Gastroesophageal sphincter (tissue), 3 donors: ENCODE data around the gene IFNW1.

Source experiments
- POLR2AphosphoS5 ChIP-seq: sonication (generic); formaldehyde crosslinking; IDR thresholded peaks from one replicate; pipeline ENCODE4 v1.6.1; 2017; ENCODE audit warnings: antibody characterized with exemption
- TF ChIP-seq, protein P1 (sequence below), 4 experiments: fragments of 200-600 bp in 2 of 4; fragments of 450-650 bp in 2 of 4; sonication (generic) in 1 of 4; IDR thresholded peaks; one replicate each; pipeline ENCODE4 v1.5.1; 2017 to 2019; ENCODE audit warnings: antibody characterized with exemption in 4 of 4, mild to moderate bottlenecking in 2 of 4, moderate library complexity in 2 of 4

DNA sequence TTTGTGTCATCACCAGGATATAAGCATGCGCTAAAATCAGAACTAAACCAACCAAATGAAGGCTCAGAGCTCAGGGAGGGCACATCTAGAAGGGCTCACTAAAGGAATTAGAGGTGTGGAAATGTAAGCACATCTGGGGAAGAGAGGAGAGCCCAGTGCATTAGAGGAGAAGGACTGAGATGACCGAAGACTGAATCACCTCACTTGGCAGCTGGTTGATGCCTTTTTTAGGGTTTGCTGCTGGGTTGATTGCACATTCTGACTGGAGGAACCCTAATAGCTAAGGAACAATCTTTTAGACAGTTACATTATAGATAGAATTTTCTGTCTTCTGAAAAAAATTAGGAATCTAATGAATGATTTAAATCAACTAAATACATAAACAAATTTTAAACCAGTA, 33.0 kb upstream of the IFNW1 start:
- no peak for TF ChIP-seq POLR2AphosphoS5
- TF ChIP-seq, protein P1, sequence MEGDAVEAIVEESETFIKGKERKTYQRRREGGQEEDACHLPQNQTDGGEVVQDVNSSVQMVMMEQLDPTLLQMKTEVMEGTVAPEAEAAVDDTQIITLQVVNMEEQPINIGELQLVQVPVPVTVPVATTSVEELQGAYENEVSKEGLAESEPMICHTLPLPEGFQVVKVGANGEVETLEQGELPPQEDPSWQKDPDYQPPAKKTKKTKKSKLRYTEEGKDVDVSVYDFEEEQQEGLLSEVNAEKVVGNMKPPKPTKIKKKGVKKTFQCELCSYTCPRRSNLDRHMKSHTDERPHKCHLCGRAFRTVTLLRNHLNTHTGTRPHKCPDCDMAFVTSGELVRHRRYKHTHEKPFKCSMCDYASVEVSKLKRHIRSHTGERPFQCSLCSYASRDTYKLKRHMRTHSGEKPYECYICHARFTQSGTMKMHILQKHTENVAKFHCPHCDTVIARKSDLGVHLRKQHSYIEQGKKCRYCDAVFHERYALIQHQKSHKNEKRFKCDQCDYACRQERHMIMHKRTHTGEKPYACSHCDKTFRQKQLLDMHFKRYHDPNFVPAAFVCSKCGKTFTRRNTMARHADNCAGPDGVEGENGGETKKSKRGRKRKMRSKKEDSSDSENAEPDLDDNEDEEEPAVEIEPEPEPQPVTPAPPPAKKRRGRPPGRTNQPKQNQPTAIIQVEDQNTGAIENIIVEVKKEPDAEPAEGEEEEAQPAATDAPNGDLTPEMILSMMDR (IDR thresholded peaks at IDR 0.05): no peak
